GM12875 (cell line): ENCODE results near the gene HPS4.
A peak's percentile ranks its signal among the peaks of the same experiment; 100 is the strongest.

Experiments used
- H3K4me3 ChIP-seq: one replicate; pipeline ENCODE4 v1.5.1; 2011; ENCODE audit warnings: low read depth, low read length, control low read depth
- TF ChIP-seq, protein P1 (sequence below): IDR thresholded peaks from 2 replicates; pipeline ENCODE4 v1.5.1; 2011; ENCODE audit warnings: low read depth, mild to moderate bottlenecking, control low read depth, inconsistent platforms, low read length, moderate library complexity, borderline replicate concordance; ENCODE audit not compliant: insufficient read depth

The HPS4 gene

DNA sequence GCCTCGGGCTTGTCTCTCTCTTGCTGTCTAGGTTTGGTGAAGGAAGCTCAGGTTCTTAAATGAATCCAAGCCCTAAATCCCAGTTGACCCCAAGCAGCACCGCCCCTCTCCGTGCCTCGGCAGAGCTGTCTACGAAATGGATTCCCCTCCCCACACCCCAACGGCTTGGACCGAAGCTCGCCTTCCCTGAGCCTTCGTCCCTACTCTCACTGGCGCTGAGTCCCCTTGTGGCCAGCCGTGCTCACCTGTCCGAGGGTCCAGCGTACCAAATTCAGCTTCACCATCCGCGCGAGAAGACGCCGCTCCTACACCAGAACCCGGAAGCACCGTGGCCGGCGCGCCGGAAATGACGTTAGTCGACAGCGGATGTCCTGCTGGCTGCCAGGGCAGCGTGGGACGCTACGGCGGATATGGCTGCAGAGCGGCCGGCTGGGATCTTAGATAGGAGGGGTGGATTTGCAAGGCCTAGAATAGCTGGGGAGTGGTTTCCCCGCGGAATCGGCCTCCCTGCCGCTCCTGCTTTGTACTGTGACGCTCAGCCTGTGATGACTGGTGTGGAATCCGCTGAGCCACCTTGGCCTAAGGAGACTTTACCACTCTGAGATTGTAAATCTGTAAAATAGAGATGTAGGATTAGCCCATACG is 28.7 kb upstream of the HPS4 start, which contains the start of gene TFIP11:
TSS of gene TFIP11 (minus strand) at position 325 of the 645 bp plus-strand sequence. CDS start 2,201 bp downstream, outside the sequence.
- TF ChIP-seq, protein P1, sequence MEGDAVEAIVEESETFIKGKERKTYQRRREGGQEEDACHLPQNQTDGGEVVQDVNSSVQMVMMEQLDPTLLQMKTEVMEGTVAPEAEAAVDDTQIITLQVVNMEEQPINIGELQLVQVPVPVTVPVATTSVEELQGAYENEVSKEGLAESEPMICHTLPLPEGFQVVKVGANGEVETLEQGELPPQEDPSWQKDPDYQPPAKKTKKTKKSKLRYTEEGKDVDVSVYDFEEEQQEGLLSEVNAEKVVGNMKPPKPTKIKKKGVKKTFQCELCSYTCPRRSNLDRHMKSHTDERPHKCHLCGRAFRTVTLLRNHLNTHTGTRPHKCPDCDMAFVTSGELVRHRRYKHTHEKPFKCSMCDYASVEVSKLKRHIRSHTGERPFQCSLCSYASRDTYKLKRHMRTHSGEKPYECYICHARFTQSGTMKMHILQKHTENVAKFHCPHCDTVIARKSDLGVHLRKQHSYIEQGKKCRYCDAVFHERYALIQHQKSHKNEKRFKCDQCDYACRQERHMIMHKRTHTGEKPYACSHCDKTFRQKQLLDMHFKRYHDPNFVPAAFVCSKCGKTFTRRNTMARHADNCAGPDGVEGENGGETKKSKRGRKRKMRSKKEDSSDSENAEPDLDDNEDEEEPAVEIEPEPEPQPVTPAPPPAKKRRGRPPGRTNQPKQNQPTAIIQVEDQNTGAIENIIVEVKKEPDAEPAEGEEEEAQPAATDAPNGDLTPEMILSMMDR, result no peak
- H3K4me3 ChIP-seq, result peak within 1 kb of the TSS; percentile 64

DNA sequence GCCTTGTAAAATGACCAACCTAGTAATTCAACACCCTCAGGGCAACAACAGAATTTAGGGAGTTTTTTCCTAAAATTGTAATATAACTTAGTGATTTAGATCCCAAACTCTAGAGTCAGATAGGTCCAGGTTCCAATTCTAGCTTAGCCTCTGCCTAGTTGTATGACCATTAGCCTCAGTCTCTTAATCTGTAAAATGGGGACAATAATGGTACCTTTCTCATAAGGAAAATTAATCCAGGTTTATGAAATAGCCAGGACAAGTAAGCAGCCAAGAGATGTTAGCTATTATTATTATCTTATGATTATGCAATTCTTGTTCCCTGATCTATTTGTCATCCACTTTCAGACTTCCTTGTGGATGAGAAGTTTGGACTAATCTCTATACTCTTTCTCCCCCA is 24.6 kb upstream of the HPS4 start:
- TF ChIP-seq, protein P1, result no peak

DNA sequence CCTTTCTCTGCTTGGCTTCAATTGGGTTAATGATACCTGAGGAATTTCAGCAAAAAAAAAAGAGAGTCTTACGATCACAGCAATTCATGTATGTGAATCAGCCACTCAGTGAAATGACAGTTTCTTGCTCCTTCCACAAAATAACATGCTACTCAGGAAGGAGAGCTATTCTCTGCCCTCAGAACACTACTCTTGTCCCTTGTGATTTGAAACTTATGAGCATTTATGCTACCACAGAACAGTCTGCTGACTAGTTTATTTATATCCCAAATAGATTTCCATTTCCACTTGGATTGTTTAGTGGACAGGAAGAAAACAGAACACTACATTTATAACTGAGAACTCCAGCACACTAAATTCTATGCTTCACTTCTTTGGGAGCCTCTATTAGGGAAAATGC is 20.2 kb upstream of the HPS4 start:
- no peak overlapping the region for H3K4me3 ChIP-seq
- TF ChIP-seq, protein P1, result no peak

More for the DNA sequence above, 24.6 kb upstream of the HPS4 start:
- no peak overlapping the region for H3K4me3 ChIP-seq

DNA sequence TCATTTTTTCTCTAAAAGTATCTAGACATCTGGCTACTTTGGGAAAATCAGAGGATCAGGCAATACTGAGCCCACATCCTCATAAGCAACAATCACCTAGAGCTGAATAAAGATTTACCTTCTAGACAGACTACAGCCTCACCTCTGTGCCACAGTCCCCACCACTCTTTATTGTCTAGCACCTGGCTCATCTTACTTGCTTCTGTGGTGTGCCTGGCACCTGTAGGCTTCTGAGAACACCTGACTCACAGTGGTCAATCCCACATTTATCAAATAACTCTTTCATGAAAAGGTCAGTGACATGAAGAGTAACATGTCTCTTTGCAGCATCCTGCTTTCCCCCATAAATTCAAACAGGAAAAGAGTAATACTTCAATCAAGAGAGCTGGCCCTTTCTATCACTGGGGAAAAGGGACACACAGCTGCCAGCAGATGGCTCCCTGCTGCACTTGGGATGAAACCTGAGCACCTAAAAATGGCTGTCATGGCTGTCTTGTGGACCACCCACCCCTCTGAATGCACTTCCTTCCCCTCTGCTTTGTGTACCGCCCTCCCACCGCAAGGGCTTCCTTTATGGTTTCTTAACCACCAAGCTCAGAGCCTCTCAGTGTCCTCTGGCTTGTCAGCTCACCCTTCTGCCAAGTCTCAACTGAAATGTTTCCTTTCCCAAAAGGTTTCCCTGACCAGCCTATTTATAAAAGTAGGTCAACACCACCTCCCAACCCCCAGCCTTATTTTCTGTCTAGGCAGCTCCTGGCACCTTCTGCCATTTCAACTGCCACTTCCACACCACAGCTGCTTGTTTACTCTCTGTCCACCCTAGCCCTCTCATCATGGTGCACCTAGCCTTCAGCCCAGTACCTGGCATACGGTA is 19.3 kb upstream of the HPS4 start:
- H3K4me3 ChIP-seq, result no peak overlapping the region
- TF ChIP-seq, protein P1, result peak; percentile 62

DNA sequence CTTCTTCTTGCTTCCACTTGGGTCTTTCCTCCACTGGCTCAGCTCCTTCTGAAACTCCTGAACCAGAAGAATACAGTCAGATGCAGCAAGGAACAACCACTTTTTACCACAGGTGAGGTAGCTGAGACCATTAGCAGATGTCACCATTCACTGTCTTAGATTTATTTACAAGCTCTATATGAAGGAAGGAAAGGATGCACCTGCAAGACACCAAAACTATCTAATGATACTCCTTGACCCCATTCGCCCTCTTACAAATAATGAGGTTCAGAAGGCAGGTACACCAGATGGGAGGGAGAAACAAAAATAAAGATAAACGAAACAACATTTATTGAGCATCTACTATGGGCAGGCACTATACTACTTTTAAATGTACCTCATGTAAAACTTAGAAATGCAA is 18.4 kb upstream of the HPS4 start:
- H3K4me3 ChIP-seq, result no peak overlapping the region

DNA sequence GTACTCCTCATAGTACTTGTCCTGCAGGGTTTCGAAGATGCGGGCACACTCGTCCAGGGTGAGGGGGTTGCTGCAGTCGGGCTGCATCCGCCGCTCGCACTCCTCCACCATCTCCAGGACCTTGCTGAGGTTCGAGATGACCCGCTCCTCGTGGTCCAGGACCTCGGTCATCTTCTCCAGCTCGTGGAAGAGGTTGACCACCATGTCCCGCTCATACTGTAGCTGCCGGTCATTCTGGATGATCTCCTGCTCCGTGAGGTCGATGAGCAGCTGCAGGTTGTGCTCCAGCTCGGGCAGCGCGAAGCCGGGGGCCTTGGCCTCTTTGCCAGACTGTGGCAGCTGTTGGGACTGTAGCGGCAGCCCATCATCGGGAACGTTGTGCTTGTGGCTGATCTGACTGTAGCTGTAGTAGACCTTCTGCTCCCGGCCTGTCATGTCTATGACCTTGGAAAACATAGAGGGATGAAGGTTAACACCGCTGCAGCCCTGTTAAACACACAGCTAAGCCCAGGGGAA is 15.7 kb upstream of the HPS4 start:
- TF ChIP-seq, protein P1, result no peak

More for the DNA sequence above, 18.4 kb upstream of the HPS4 start:
- TF ChIP-seq, protein P1, result no peak

DNA sequence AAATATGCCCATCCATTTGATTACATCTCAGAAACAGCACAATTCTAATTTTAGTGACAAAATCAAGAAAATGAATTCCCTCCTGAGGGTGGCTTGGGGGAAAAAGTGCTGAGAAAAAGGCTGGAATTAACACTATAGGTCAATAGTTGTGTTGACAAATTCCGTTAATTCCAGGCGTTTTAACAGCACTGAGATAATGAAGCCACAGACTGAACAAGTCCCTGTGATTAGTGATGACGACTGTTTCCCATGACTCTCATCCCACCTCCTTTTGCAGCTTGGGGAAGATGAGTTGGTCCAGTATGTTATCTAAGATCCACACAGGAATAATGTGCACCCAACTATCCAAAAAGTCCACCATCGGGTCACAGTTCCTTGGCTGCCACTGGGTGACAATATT is 12.9 kb upstream of the HPS4 start:
- TF ChIP-seq, protein P1, result no peak

More for the DNA sequence above, 15.7 kb upstream of the HPS4 start:
- H3K4me3 ChIP-seq, result no peak overlapping the region

More for the DNA sequence above, 12.9 kb upstream of the HPS4 start:
- H3K4me3 ChIP-seq, result no peak overlapping the region
